Mesendoderm (in vitro differentiated cells): Measurements from ENCODE around the gene TPO.

ENCODE experiments used
- DNase-seq: peaks from one replicate; pipeline ENCODE4 v3.0.0; 2013
- H2AK5ac ChIP-seq: 2 replicates; pipeline ENCODE4 v1.6.1; 2013; ENCODE audit warnings: low read length, inconsistent platforms
- H2BK120ac ChIP-seq: 2 replicates; pipeline ENCODE4 v1.6.1; 2013; ENCODE audit warnings: low read depth, mild to moderate bottlenecking, low read length, moderate library complexity, mixed read lengths
- H2BK15ac ChIP-seq: replicated peaks from 2 replicates; pipeline ENCODE4 v1.6.1; 2013; ENCODE audit warnings: low read depth, mild to moderate bottlenecking, moderate library complexity
- H2BK5ac ChIP-seq: 2 replicates; pipeline ENCODE4 v1.6.1; 2013; ENCODE audit warnings: low read length, inconsistent platforms
- H3K18ac ChIP-seq: 2 replicates; pipeline ENCODE4 v1.6.1; 2013; ENCODE audit warnings: mild to moderate bottlenecking, low read length, mixed read lengths
- H3K23ac ChIP-seq: one replicate; pipeline ENCODE4 v1.6.1; 2013; ENCODE audit warnings: low read length
- H3K27ac ChIP-seq: 2 replicates; pipeline ENCODE4 v1.5.1; 2013; ENCODE audit warnings: low read depth, mild to moderate bottlenecking, inconsistent platforms, low read length, moderate library complexity
- H3K27me3 ChIP-seq: 2 replicates; pipeline ENCODE4 v1.6.1; 2013; ENCODE audit warnings: low read length, control low read depth, mild to moderate bottlenecking, inconsistent platforms; ENCODE audit not compliant: insufficient read depth, poor library complexity
- H3K36me3 ChIP-seq: 2 replicates; pipeline ENCODE4 v1.6.1; 2013; ENCODE audit warnings: low read length, inconsistent platforms; ENCODE audit not compliant: control insufficient read depth, insufficient read depth
- H3K4ac ChIP-seq: one replicate; pipeline ENCODE4 v1.6.1; 2013; ENCODE audit warnings: low read depth, mild to moderate bottlenecking, low read length, moderate library complexity
- H3K4me1 ChIP-seq: 2 replicates; pipeline ENCODE4 v1.6.1; 2013; ENCODE audit warnings: low read depth, low read length, inconsistent platforms; ENCODE audit not compliant: control insufficient read depth
- H3K4me2 ChIP-seq: 2 replicates; pipeline ENCODE4 v1.6.1; 2013; ENCODE audit warnings: low read length
- H3K4me3 ChIP-seq: 2 replicates; pipeline ENCODE4 v1.5.1; 2013; ENCODE audit warnings: mild to moderate bottlenecking, low read length
- H3K56ac ChIP-seq: one replicate; pipeline ENCODE4 v1.6.1; 2013; ENCODE audit warnings: low read length
- H3K79me1 ChIP-seq: 2 replicates; pipeline ENCODE4 v1.6.1; 2013; ENCODE audit warnings: low read length, inconsistent platforms
- H3K79me2 ChIP-seq: 2 replicates; pipeline ENCODE4 v1.6.1; 2013; ENCODE audit warnings: mild to moderate bottlenecking, low read length; ENCODE audit not compliant: control insufficient read depth, insufficient read depth
- H3K9ac ChIP-seq: 2 replicates; pipeline ENCODE4 v1.6.1; 2013; ENCODE audit warnings: low read length, inconsistent platforms
- H4K5ac ChIP-seq: one replicate; pipeline ENCODE4 v1.6.1; 2013; ENCODE audit warnings: low read length
- H4K8ac ChIP-seq: one replicate; pipeline ENCODE4 v1.6.1; 2013; ENCODE audit warnings: low read depth, mild to moderate bottlenecking, control low read depth, low read length, moderate library complexity
- WGBS: extraction: QIAGEN DNeasy Blood & Tissue Kit; methylation state at CpG from one replicate; pipeline ENCODE4 v1.1.7; 2013; ENCODE audit warnings: low lambda C conversion rate, missing lambda C conversion rate; ENCODE audit not compliant: insufficient coverage; ENCODE audit errors: extremely low coverage; 5-methylcytosine and 5-hydroxymethylcytosine counted together

Gene TPO

DNA sequence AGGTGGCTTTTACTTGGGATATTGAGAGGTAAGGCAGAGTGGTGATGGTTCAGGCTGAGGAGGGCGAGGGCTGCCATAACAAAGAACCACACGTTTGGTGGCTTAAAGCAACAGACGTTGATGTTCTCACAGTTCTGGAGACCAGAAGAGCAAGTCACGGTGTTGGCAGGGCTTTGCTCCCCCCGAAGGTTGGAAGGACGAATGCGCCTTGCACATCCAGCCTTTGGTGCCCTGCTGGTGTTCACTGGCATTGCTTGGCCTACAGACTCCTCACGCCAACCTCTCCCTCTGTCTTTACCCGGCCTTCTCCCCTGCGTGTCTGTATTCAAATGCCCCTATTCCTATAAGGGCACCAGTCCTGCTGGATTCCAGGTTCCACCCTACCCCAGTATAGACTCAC lies 125.4 kb downstream of the TPO start:
- peak; percentile 91 for DNase-seq
- Histone ChIP-seq H3K27me3 (no peaks in the 10 kb centered on the region), H3K4me2 (no peak overlapping the region), H4K5ac (no peak overlapping the region), H2BK120ac (no peak overlapping the region), H3K23ac (no peak overlapping the region), H3K79me2 (no peaks in the 10 kb centered on the region), H2BK15ac (no peak overlapping the region), H4K8ac (no peak overlapping the region), H3K9ac (no peak overlapping the region), H3K4ac (no peak overlapping the region), H3K4me3 (no peak overlapping the region), H3K79me1 (no peaks in the 10 kb centered on the region), H2AK5ac (no peak overlapping the region), H3K18ac (no peak overlapping the region), H3K27ac (no peak overlapping the region), H3K56ac (no peak overlapping the region), H2BK5ac (no peak overlapping the region), H3K4me1 (no peaks in the 10 kb centered on the region), H3K36me3 (no peaks in the 10 kb centered on the region)
- WGBS = no CpG with 5 or more reads among the region's 10 CpGs

DNA sequence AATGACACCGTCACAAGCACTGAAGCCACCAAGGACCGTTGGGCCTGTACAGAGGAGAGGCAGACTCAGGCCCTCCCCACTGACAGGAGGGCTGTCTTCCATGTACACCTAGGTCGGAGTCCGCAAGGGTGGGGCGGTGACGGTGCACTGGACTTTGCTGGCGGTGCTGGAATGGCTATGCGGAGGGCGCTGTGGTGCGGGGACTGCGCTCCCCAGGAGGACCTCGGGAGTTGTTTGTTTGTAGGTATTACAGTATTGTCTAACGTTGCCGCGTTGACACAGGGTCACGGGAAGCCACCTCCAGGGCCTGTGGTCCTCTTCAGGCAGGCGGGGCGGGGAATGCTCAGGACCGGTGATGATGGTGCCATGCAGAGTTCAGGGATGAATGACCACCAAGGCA lies 126.2 kb downstream of the TPO start:
- Histone ChIP-seq H2BK15ac (no peak overlapping the region), H4K5ac (no peak overlapping the region), H3K4me3 (no peak overlapping the region), H4K8ac (no peak overlapping the region), H3K79me1 (no peaks in the 10 kb centered on the region), H3K9ac (no peak overlapping the region), H3K36me3 (no peaks in the 10 kb centered on the region), H3K56ac (no peak overlapping the region), H3K4ac (no peak overlapping the region), H3K79me2 (no peaks in the 10 kb centered on the region), H3K4me2 (no peak overlapping the region), H3K27me3 (no peaks in the 10 kb centered on the region), H3K27ac (no peak overlapping the region), H2BK120ac (no peak overlapping the region), H3K23ac (no peak overlapping the region), H2BK5ac (no peak overlapping the region), H3K18ac (no peak overlapping the region), H2AK5ac (no peak overlapping the region), H3K4me1 (no peaks in the 10 kb centered on the region)
- no peak for DNase-seq
- no CpG with 5 or more reads among the region's 19 CpGs for WGBS

- H3K18ac ChIP-seq = no peak overlapping the region
- H3K4me2 ChIP-seq = no peak overlapping the region
- no peaks in the 10 kb centered on the region for H3K79me1 ChIP-seq
- no peaks in the 10 kb centered on the region for H3K4me1 ChIP-seq
- no peak overlapping the region for H3K4ac ChIP-seq
- H2AK5ac ChIP-seq = no peak overlapping the region
- no peaks in the 10 kb centered on the region for H3K27me3 ChIP-seq
- H2BK5ac ChIP-seq = no peak overlapping the region
- no peaks in the 10 kb centered on the region for H3K36me3 ChIP-seq
- H2BK120ac ChIP-seq = no peak overlapping the region
- H3K79me2 ChIP-seq = no peaks in the 10 kb centered on the region
- H3K23ac ChIP-seq = no peak overlapping the region
- no peak overlapping the region for H3K4me3 ChIP-seq
- H2BK15ac ChIP-seq = no peak overlapping the region
- H4K5ac ChIP-seq = no peak overlapping the region
- DNase-seq = no peak
- no peak overlapping the region for H3K9ac ChIP-seq
- no peak overlapping the region for H3K27ac ChIP-seq
- WGBS = no CpG with 5 or more reads among the region's 13 CpGs
- no peak overlapping the region for H4K8ac ChIP-seq
- no peak overlapping the region for H3K56ac ChIP-seq
Measured at GRCh38 chr2:1539973-1540372, 126.7 kb downstream of the TPO start.

DNA sequence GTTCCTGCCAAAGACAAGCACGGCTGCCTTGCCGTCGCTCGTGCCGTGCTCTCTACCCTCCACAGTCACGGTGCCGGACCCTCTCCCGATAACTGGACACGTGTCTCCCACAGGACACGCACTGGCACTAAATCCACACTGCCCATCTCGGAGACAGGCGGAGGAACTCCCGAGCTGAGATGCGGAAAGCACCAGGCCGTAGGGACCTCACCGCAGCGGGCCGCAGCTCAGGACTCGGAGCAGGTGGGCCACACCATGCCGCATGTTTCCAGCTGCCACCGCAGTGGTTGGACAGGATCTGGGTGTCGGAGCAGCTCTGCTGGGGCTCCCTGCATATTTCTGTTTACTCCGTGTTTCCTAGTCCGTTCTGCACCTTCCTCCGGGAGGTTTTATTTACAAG lies 127.2 kb downstream of the TPO start:
- WGBS = no CpG with 5 or more reads among the region's 25 CpGs
- no peak overlapping the region for H3K23ac ChIP-seq
- H2BK15ac ChIP-seq = no peak overlapping the region
- no peaks in the 10 kb centered on the region for H3K79me2 ChIP-seq
- no peak overlapping the region for H3K27ac ChIP-seq
- H3K4me3 ChIP-seq = no peak overlapping the region
- no peak overlapping the region for H4K8ac ChIP-seq
- no peak overlapping the region for H3K4ac ChIP-seq
- H3K4me2 ChIP-seq = no peak overlapping the region
- H3K36me3 ChIP-seq = no peaks in the 10 kb centered on the region
- H3K79me1 ChIP-seq = no peaks in the 10 kb centered on the region
- no peaks in the 10 kb centered on the region for H3K27me3 ChIP-seq
- H4K5ac ChIP-seq = no peak overlapping the region
- no peak overlapping the region for H2BK120ac ChIP-seq
- no peak overlapping the region for H3K9ac ChIP-seq
- DNase-seq = no peak
- no peak overlapping the region for H2AK5ac ChIP-seq
- no peak overlapping the region for H3K56ac ChIP-seq
- no peak overlapping the region for H3K18ac ChIP-seq
- no peak overlapping the region for H2BK5ac ChIP-seq
- H3K4me1 ChIP-seq = no peaks in the 10 kb centered on the region

GRCh38 chr2:1541040-1541439 lies 127.8 kb downstream of the TPO start:
- no peaks in the 10 kb centered on the region for H3K27me3 ChIP-seq
- H3K4ac ChIP-seq = no peak overlapping the region
- no peak overlapping the region for H4K8ac ChIP-seq
- no peaks in the 10 kb centered on the region for H3K4me1 ChIP-seq
- H4K5ac ChIP-seq = no peak overlapping the region
- H3K36me3 ChIP-seq = no peaks in the 10 kb centered on the region
- no peak overlapping the region for H3K23ac ChIP-seq
- H3K18ac ChIP-seq = no peak overlapping the region
- H3K79me2 ChIP-seq = no peaks in the 10 kb centered on the region
- H2BK120ac ChIP-seq = no peak overlapping the region
- no peak overlapping the region for H3K27ac ChIP-seq
- no peak for DNase-seq
- H2BK15ac ChIP-seq = no peak overlapping the region
- no CpG with 5 or more reads among the region's 6 CpGs for WGBS
- H3K79me1 ChIP-seq = no peaks in the 10 kb centered on the region
- H3K56ac ChIP-seq = no peak overlapping the region
- H3K4me3 ChIP-seq = no peak overlapping the region
- H3K9ac ChIP-seq = no peak overlapping the region
- H2AK5ac ChIP-seq = no peak overlapping the region
- no peak overlapping the region for H2BK5ac ChIP-seq
- H3K4me2 ChIP-seq = no peak overlapping the region

GRCh38 chr2:1541819-1542475 lies 128.7 kb downstream of the TPO start:
- H4K8ac ChIP-seq = no peak overlapping the region
- no peak overlapping the region for H3K56ac ChIP-seq
- no peak overlapping the region for H3K4me3 ChIP-seq
- no peaks in the 10 kb centered on the region for H3K27me3 ChIP-seq
- H4K5ac ChIP-seq = no peak overlapping the region
- no peak overlapping the region for H3K4ac ChIP-seq
- no peak overlapping the region for H3K18ac ChIP-seq
- H3K79me1 ChIP-seq = no peaks in the 10 kb centered on the region
- WGBS = no CpG with 5 or more reads among the region's 16 CpGs
- peak; percentile 18 for DNase-seq
- H3K9ac ChIP-seq = no peak overlapping the region
- H2BK120ac ChIP-seq = no peak overlapping the region
- H2BK15ac ChIP-seq = no peak overlapping the region
- H3K23ac ChIP-seq = no peak overlapping the region
- H3K4me1 ChIP-seq = no peaks in the 10 kb centered on the region
- H2AK5ac ChIP-seq = no peak overlapping the region
- H3K79me2 ChIP-seq = no peaks in the 10 kb centered on the region
- H3K36me3 ChIP-seq = no peaks in the 10 kb centered on the region
- no peak overlapping the region for H3K27ac ChIP-seq
- no peak overlapping the region for H3K4me2 ChIP-seq
- H2BK5ac ChIP-seq = no peak overlapping the region
